Trophoblast cell (in vitro differentiated cells and primary cell): ENCODE results near the gene PRXL2B.
A peak's percentile ranks its signal among the peaks of the same experiment; 100 is the strongest.

Experiments used
- DNase-seq, 2 donors: peaks; one replicate each; pipeline ENCODE4 v3.0.0-alpha.2; 2016
- H2AFZ ChIP-seq: 2 replicates; pipeline ENCODE4 v1.6.1; 2013; ENCODE audit warnings: low read length, moderate library complexity, mild to moderate bottlenecking; ENCODE audit not compliant: insufficient read depth, poor library complexity
- H2AK5ac ChIP-seq: 2 replicates; pipeline ENCODE4 v1.6.1; 2013; ENCODE audit warnings: mild to moderate bottlenecking, low read length
- H2BK120ac ChIP-seq: 2 replicates; pipeline ENCODE4 v1.6.1; 2013; ENCODE audit warnings: low read length, mild to moderate bottlenecking, moderate library complexity; ENCODE audit not compliant: insufficient read depth, poor library complexity
- H2BK12ac ChIP-seq: 2 replicates; pipeline ENCODE4 v1.6.1; 2013; ENCODE audit warnings: mild to moderate bottlenecking, low read length, moderate library complexity
- H2BK5ac ChIP-seq: 2 replicates; pipeline ENCODE4 v1.6.1; 2013; ENCODE audit warnings: low read length, low read depth, moderate library complexity, mild to moderate bottlenecking; ENCODE audit not compliant: poor library complexity
- H3K14ac ChIP-seq: 2 replicates; pipeline ENCODE4 v1.6.1; 2013; ENCODE audit warnings: mild to moderate bottlenecking, low read length
- H3K18ac ChIP-seq: 2 replicates; pipeline ENCODE4 v1.6.1; 2013; ENCODE audit warnings: mild to moderate bottlenecking, low read length
- H3K23ac ChIP-seq: 2 replicates; pipeline ENCODE4 v1.6.1; 2013; ENCODE audit warnings: low read length
- H3K27ac ChIP-seq: 2 replicates; pipeline ENCODE4 v1.5.1; 2013; ENCODE audit warnings: low read depth, mild to moderate bottlenecking, inconsistent platforms, low read length, moderate library complexity
- H3K27me3 ChIP-seq: 2 replicates; pipeline ENCODE4 v1.6.1; 2013; ENCODE audit warnings: inconsistent platforms, mild to moderate bottlenecking, low read length, moderate library complexity; ENCODE audit not compliant: insufficient read depth
- H3K36me3 ChIP-seq, 2 experiments: 1 replicate in 1 of 2; 2 replicates in 1 of 2; pipeline ENCODE4 v1.6.1; 2013; ENCODE audit warnings: low read length in 2 of 2, mild to moderate bottlenecking in 2 of 2, moderate library complexity in 1 of 2; ENCODE audit not compliant: insufficient read depth in 2 of 2, control insufficient read depth in 1 of 2
- H3K4ac ChIP-seq: 2 replicates; pipeline ENCODE4 v1.6.1; 2013; ENCODE audit warnings: low read depth, mild to moderate bottlenecking, low read length, moderate library complexity
- H3K4me1 ChIP-seq, 2 experiments: 1 replicate in 1 of 2; 2 replicates in 1 of 2; pipeline ENCODE4 v1.6.1; 2013; ENCODE audit warnings: low read length in 2 of 2, mild to moderate bottlenecking in 2 of 2, moderate library complexity in 1 of 2; ENCODE audit not compliant: insufficient read depth in 2 of 2, control insufficient read depth in 1 of 2
- H3K4me2 ChIP-seq: 2 replicates; pipeline ENCODE4 v1.6.1; 2013; ENCODE audit warnings: inconsistent platforms, mild to moderate bottlenecking, low read length, moderate library complexity
- H3K4me3 ChIP-seq: 2 replicates; pipeline ENCODE4 v1.5.1; 2013; ENCODE audit warnings: mild to moderate bottlenecking, low read depth, low read length, inconsistent platforms
- H3K79me1 ChIP-seq: one replicate; pipeline ENCODE4 v1.6.1; 2013; ENCODE audit warnings: low read length
- H3K79me2 ChIP-seq: 2 replicates; pipeline ENCODE4 v1.6.1; 2013; ENCODE audit warnings: low read length, mild to moderate bottlenecking; ENCODE audit not compliant: control insufficient read depth, insufficient read depth, poor library complexity
- H3K9ac ChIP-seq: 2 replicates; pipeline ENCODE4 v1.6.1; 2013; ENCODE audit warnings: mild to moderate bottlenecking, low read length
- H3K9me3 ChIP-seq: 2 replicates; pipeline ENCODE4 v1.6.1; 2013; ENCODE audit warnings: low read depth, mild to moderate bottlenecking, control low read depth, inconsistent platforms, low read length; ENCODE audit not compliant: insufficient read depth
- H4K12ac ChIP-seq: 2 replicates; pipeline ENCODE4 v1.6.1; 2013; ENCODE audit warnings: low read depth, mild to moderate bottlenecking, low read length, moderate library complexity
- H4K8ac ChIP-seq: 2 replicates; pipeline ENCODE4 v1.6.1; 2013; ENCODE audit warnings: low read depth, mild to moderate bottlenecking, low read length, moderate library complexity
- H4K91ac ChIP-seq: one replicate; pipeline ENCODE4 v1.6.1; 2013; ENCODE audit warnings: low read depth, mild to moderate bottlenecking, low read length, moderate library complexity
- WGBS: extraction: QIAGEN DNeasy Blood & Tissue Kit; methylation state at CpG from one replicate; pipeline ENCODE4 v1.1.7; 2013; ENCODE audit warnings: missing lambda C conversion rate; ENCODE audit not compliant: insufficient read length, insufficient coverage; ENCODE audit errors: extremely low coverage; 5-methylcytosine and 5-hydroxymethylcytosine counted together

PRXL2B gene

DNA sequence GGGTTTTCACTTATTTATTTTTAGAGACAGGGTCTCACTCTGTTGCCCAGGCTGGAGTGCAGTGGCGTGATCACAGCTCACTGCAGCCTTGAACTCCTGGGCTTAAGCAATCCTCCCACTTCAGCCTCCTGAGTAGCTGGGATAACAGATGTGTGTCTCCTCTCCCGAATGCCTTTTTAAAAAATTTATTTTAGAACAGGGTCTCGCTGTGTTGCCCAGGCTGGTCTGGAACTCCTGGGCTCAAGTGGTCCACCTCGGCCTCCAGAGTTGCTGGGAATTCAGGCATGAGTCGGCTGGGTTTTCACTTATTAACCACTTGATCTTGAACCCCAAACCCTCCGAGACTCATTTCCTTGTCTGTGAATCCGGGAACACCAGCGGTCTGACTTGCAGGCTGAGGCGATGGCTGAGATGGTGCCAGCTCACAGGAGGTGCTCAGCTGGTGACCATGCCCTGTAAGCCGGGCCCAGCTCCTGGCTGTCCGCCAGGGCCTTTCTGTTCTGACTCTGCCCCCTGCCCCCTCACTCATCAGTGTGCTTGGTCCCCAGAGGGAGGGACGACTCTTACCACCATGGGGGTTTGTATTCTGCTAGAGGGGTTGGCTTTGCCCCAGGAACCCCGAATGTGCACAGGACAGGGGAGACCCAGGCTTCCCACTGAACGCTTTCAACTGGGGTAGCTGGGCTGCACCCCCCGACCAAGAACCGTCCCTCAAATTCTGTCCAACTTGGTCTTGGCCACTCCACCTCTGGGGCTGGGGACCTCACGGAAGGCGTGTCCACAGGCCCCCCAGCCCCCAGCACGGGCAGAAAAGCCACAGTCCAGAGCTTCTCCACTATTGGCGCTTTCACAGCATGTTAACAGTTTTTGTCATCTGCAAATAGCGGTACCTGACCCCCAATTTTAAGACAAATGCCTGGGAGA lies 23.7 kb downstream of the PRXL2B start:
- H4K91ac ChIP-seq, result no peak overlapping the region
- no peak overlapping the region for H3K23ac ChIP-seq
- H3K79me2 ChIP-seq, result no peaks in the 10 kb centered on the region
- no peaks in the 10 kb centered on the region for H3K79me1 ChIP-seq
- no peak overlapping the region for H3K4me2 ChIP-seq
- no peak overlapping the region for H3K18ac ChIP-seq
- no peak overlapping the region for H2BK120ac ChIP-seq
- no peak for DNase-seq
- H3K4me1 ChIP-seq, result no peaks in the 10 kb centered on the region
- H3K36me3 ChIP-seq, result no peaks in the 10 kb centered on the region
- H3K9ac ChIP-seq, result no peak overlapping the region
- peaks cover 14% of the 10 kb centered on the region for H3K9me3 ChIP-seq
- H3K4ac ChIP-seq, result no peak overlapping the region
- no peak overlapping the region for H3K14ac ChIP-seq
- H2AK5ac ChIP-seq, result no peak overlapping the region
- H2BK12ac ChIP-seq, result no peak overlapping the region
- no peak overlapping the region for H2BK5ac ChIP-seq
- no peak overlapping the region for H4K12ac ChIP-seq
- H3K27me3 ChIP-seq, result no peaks in the 10 kb centered on the region
- no peak overlapping the region for H3K4me3 ChIP-seq
- H4K8ac ChIP-seq, result no peak overlapping the region
- H3K27ac ChIP-seq, result no peak overlapping the region
- H2AFZ ChIP-seq, result no peak overlapping the region
- WGBS, result no CpG with 5 or more reads among the region's 21 CpGs

DNA sequence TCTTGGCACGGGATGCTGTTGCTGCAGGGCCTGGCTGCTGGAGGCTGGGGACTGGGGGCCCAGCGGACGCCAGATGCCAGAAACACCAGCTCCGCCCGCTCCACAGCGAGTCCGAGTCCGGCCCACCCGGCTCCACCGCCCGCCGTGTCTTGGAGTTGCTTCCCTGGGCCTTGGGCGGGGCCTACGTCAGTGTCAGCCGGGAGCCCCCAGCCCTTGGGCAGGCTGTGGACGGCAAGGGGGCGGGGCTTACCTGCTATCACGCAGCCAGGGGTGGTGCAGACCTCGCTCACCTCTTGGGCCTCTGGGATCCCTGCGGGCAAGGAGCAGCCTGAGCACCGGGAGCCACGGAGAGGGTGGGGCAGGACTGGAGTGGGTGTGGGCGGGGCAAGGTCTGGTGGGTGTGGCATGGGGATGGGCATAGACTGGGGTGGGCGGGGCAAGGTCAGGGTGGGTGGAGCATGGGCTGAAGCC lies 24.5 kb downstream of the PRXL2B start:
- H4K12ac ChIP-seq, result no peak overlapping the region
- no peak overlapping the region for H2BK5ac ChIP-seq
- H3K14ac ChIP-seq, result no peak overlapping the region
- no peak overlapping the region for H3K9ac ChIP-seq
- no peak overlapping the region for H3K4ac ChIP-seq
- no peak overlapping the region for H3K4me2 ChIP-seq
- no peaks in the 10 kb centered on the region for H3K4me1 ChIP-seq
- H3K23ac ChIP-seq, result no peak overlapping the region
- H3K79me1 ChIP-seq, result no peaks in the 10 kb centered on the region
- H2AK5ac ChIP-seq, result no peak overlapping the region
- H3K18ac ChIP-seq, result no peak overlapping the region
- no peak overlapping the region for H2BK120ac ChIP-seq
- H3K79me2 ChIP-seq, result no peaks in the 10 kb centered on the region
- peak in 1 of 2 donors; percentile 3 for DNase-seq
- no peak overlapping the region for H2AFZ ChIP-seq
- no CpG with 5 or more reads among the region's 24 CpGs for WGBS
- no peak overlapping the region for H3K27ac ChIP-seq
- H3K36me3 ChIP-seq, result no peaks in the 10 kb centered on the region
- H3K4me3 ChIP-seq, result no peak overlapping the region
- peaks cover 14% of the 10 kb centered on the region for H3K9me3 ChIP-seq
- H4K8ac ChIP-seq, result no peak overlapping the region
- no peaks in the 10 kb centered on the region for H3K27me3 ChIP-seq
- no peak overlapping the region for H2BK12ac ChIP-seq
- no peak overlapping the region for H4K91ac ChIP-seq

DNA sequence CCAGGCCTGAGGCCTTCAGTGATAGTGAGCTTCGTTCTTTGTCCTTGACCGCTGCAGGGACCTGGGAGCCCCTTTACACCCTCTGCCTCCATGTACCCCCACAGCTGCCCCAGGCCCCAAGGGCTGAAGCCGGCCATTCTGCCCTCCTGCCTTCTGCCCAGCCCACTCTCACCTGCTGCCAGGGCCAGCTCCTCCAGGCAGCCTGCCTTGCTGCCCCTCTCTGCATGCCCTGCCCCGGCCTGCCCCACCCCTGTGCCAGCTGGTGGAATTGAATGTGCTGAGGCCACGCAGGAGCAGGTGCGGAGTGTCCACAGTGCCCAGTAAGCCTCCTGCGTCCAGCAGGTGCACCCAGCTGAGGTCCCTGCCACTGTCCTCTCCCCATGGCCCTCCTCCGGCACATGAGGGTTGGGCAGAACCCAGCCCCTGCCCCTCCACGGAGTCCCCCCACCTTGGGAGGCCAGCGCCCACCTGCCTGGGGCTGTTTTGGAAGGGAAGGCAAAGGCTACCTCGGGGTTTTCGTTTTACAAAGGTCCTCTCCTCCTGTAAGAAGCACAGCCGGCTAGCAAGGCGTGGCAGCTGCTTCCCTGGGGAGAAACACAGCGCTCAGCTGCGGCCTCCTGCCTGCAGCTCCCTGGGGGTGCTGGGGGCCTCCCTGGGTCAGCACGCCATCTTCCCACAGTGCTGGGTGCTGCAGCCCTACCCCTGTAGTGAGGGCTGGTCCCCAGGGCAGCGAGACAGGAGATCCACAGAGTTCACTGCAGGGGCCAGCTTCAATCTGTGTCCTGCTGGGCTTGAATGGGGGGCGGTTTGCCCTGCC lies 25.3 kb downstream of the PRXL2B start:
- no peak for DNase-seq
- Histone ChIP-seq H2BK12ac (no peak overlapping the region), H4K12ac (no peak overlapping the region), H3K79me2 (no peaks in the 10 kb centered on the region), H4K8ac (no peak overlapping the region), H3K23ac (no peak overlapping the region), H3K4ac (no peak overlapping the region), H3K4me2 (no peak overlapping the region), H2BK5ac (no peak overlapping the region), H2BK120ac (no peak overlapping the region), H3K4me1 (no peaks in the 10 kb centered on the region), H4K91ac (no peak overlapping the region), H3K79me1 (no peaks in the 10 kb centered on the region), H3K9me3 (peaks cover 17% of the 10 kb centered on the region), H3K14ac (no peak overlapping the region), H3K27ac (no peak overlapping the region), H3K18ac (no peak overlapping the region), H3K4me3 (no peak overlapping the region), H3K27me3 (no peaks in the 10 kb centered on the region), H3K36me3 (no peaks in the 10 kb centered on the region), H2AFZ (no peak overlapping the region), H3K9ac (no peak overlapping the region), H2AK5ac (no peak overlapping the region)
- WGBS, result no CpG with 5 or more reads among the region's 19 CpGs

DNA sequence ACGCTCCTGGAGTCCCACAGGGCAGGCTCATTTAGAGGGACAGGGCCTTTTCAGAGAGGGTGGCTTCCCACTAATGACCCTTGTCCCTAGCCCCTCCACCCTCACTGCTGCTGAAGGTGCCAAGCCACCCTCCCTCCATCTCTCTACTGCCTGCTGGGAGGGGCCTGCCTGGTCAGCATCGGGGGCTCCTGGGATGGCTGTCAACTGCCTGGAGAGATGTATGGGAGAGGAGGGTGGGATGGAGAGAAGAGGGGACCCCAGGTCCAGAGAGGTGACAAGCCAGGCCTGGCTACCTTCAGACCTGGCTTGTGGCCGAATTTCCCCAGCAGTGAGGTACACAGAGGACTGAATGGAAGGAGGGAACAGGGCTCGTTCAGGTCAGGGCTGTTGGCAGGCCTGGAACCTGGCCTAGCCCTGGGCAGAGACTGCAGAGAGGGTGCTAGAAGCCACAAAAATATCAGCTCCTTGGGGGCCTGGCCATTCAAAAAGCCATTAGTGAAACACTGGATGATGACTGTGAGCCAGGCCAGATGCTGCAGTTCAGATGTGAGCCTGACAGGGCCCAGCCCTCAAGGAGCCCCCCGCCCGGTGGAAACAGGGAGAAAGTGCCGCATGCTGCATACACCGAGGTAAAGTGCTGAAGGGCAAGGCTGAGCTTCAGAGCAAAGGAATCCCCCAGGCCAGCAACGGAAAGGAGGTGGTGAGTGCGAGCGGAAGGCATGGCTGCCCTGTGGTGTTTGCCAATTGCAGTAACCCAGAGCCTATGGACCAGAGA lies 26.2 kb downstream of the PRXL2B start:
- Histone ChIP-seq H3K36me3 (no peaks in the 10 kb centered on the region), H3K4me2 (no peak overlapping the region), H2BK5ac (no peak overlapping the region), H3K23ac (no peak overlapping the region), H4K12ac (no peak overlapping the region), H3K27me3 (no peaks in the 10 kb centered on the region), H3K79me2 (no peaks in the 10 kb centered on the region), H3K27ac (no peak overlapping the region), H2BK120ac (no peak overlapping the region), H3K4me1 (no peaks in the 10 kb centered on the region), H4K91ac (no peak overlapping the region), H3K14ac (no peak overlapping the region), H2AFZ (no peak overlapping the region), H3K18ac (no peak overlapping the region), H3K4ac (no peak overlapping the region), H2AK5ac (no peak overlapping the region), H4K8ac (no peak overlapping the region), H3K79me1 (no peaks in the 10 kb centered on the region), H3K9me3 (peaks cover 17% of the 10 kb centered on the region), H3K9ac (no peak overlapping the region), H2BK12ac (no peak overlapping the region), H3K4me3 (no peak overlapping the region)
- no CpG with 5 or more reads among the region's 11 CpGs for WGBS
- no peak for DNase-seq
